ENCODE results near the gene MYG1. TPM values are rescaled to one million over a fixed set of nuclear protein-coding genes. Genes with fewer than 3 reads are reported as not detected.

Gene MYG1
- total and polyA plus RNA-seq, 2 of the 13 experiments (the other 11 are each of a cell fraction or from before 2014, with no cell fraction given): 38.6 to 58.0 TPM

DNA sequence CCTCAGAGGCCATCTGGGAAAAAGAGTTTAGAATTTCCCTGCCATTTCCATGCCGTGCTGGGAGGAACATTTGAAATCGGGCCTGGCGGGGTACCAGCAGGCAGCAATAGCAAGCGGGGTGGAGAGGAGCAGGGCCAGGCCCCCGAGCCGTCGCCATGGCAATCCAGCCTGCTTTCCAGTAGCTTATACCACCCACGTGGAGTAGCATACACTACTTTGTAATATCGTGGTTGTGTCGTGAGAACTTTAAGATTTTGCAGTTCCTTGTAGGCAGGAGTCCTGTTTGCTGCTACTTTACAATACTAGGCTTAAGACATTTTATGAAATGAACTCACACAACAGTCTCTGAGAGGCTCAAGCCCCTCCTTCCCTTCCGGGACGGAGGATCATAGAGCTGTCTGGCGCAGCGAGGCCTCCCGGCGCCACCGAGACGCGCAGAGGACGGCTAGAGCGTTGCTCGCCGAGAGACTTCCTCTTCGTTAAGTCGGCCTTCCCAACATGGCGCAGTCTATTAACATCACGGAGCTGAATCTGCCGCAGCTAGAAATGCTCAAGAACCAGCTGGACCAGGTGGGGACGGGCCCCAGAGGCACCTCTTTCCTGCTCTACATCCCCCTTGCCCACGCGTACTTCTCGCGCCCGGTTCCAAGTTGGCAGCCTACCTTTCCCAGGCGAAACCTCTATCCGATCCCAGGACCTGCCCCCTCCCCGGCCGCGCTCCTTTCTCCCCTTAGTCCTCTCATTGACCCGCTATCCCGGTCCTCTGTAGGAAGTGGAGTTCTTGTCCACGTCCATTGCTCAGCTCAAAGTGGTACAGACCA is 4.2 kb upstream of the MYG1 start, which contains the start of gene PFDN5 (continued):
- TF ChIP-seq, protein P1, sequence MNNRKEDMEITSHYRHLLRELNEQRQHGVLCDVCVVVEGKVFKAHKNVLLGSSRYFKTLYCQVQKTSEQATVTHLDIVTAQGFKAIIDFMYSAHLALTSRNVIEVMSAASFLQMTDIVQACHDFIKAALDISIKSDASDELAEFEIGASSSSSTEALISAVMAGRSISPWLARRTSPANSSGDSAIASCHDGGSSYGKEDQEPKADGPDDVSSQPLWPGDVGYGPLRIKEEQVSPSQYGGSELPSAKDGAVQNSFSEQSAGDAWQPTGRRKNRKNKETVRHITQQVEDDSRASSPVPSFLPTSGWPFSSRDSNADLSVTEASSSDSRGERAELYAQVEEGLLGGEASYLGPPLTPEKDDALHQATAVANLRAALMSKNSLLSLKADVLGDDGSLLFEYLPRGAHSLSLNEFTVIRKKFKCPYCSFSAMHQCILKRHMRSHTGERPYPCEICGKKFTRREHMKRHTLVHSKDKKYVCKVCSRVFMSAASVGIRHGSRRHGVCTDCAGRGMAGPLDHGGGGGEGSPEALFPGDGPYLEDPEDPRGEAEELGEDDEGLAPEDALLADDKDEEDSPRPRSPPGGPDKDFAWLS (CRISPR knock-in tag; IDR thresholded peaks at IDR 0.05; ENCODE audit: borderline replicate concordance): no peak
- TF ChIP-seq, protein P2, sequence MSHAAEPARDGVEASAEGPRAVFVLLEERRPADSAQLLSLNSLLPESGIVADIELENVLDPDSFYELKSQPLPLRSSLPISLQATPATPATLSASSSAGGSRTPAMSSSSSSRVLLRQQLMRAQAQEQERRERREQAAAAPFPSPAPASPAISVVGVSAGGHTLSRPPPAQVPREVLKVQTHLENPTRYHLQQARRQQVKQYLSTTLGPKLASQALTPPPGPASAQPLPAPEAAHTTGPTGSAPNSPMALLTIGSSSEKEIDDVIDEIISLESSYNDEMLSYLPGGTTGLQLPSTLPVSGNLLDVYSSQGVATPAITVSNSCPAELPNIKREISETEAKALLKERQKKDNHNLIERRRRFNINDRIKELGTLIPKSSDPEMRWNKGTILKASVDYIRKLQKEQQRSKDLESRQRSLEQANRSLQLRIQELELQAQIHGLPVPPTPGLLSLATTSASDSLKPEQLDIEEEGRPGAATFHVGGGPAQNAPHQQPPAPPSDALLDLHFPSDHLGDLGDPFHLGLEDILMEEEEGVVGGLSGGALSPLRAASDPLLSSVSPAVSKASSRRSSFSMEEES (CRISPR knock-in tag; IDR thresholded peaks at IDR 0.05): peak; percentile 59; the same call in 1 of the 2 replicates
- TF ChIP-seq HDAC1 (CRISPR knock-in tag; IDR thresholded peaks at IDR 0.05): peak; percentile 91
- TF ChIP-seq, protein P3, sequence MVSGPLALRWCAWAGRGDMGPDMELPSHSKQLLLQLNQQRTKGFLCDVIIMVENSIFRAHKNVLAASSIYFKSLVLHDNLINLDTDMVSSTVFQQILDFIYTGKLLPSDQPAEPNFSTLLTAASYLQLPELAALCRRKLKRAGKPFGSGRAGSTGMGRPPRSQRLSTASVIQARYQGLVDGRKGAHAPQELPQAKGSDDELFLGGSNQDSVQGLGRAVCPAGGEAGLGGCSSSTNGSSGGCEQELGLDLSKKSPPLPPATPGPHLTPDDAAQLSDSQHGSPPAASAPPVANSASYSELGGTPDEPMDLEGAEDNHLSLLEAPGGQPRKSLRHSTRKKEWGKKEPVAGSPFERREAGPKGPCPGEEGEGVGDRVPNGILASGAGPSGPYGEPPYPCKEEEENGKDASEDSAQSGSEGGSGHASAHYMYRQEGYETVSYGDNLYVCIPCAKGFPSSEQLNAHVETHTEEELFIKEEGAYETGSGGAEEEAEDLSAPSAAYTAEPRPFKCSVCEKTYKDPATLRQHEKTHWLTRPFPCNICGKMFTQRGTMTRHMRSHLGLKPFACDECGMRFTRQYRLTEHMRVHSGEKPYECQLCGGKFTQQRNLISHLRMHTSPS (CRISPR knock-in tag; IDR thresholded peaks at IDR 0.05; ENCODE audit: low read depth): no peak
- TF ChIP-seq KLF9 (CRISPR knock-in tag; IDR thresholded peaks at IDR 0.05; ENCODE audit: low read depth): no peak
- TF ChIP-seq ONECUT2 (CRISPR knock-in tag; IDR thresholded peaks at IDR 0.05): no peak
- TF ChIP-seq HOXD1 (CRISPR knock-in tag; IDR thresholded peaks at IDR 0.05): no peak
- TF ChIP-seq, protein P4, sequence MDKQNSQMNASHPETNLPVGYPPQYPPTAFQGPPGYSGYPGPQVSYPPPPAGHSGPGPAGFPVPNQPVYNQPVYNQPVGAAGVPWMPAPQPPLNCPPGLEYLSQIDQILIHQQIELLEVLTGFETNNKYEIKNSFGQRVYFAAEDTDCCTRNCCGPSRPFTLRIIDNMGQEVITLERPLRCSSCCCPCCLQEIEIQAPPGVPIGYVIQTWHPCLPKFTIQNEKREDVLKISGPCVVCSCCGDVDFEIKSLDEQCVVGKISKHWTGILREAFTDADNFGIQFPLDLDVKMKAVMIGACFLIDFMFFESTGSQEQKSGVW (CRISPR knock-in tag; IDR thresholded peaks at IDR 0.05; ENCODE audit: borderline replicate concordance): no peak
- TF ChIP-seq, protein P5, sequence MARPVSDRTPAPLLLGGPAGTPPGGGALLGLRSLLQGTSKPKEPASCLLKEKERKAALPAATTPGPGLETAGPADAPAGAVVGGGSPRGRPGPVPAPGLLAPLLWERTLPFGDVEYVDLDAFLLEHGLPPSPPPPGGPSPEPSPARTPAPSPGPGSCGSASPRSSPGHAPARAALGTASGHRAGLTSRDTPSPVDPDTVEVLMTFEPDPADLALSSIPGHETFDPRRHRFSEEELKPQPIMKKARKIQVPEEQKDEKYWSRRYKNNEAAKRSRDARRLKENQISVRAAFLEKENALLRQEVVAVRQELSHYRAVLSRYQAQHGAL (CRISPR knock-in tag; IDR thresholded peaks at IDR 0.05; ENCODE audit: not compliant biosample characterization): no peak
- TF ChIP-seq, protein P6, sequence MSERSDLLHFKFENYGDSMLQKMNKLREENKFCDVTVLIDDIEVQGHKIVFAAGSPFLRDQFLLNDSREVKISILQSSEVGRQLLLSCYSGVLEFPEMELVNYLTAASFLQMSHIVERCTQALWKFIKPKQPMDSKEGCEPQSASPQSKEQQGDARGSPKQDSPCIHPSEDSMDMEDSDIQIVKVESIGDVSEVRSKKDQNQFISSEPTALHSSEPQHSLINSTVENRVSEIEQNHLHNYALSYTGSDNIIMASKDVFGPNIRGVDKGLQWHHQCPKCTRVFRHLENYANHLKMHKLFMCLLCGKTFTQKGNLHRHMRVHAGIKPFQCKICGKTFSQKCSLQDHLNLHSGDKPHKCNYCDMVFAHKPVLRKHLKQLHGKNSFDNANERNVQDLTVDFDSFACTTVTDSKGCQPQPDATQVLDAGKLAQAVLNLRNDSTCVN (CRISPR knock-in tag; IDR thresholded peaks at IDR 0.05; ENCODE audit: borderline replicate concordance): no peak
- TF ChIP-seq ZNF326 (CRISPR knock-in tag; IDR thresholded peaks at IDR 0.05; ENCODE audit: borderline replicate concordance): no peak
- no peak for TF ChIP-seq JDP2 (CRISPR knock-in tag; IDR thresholded peaks at IDR 0.05; ENCODE audit: borderline replicate concordance)
- TF ChIP-seq, protein P7, sequence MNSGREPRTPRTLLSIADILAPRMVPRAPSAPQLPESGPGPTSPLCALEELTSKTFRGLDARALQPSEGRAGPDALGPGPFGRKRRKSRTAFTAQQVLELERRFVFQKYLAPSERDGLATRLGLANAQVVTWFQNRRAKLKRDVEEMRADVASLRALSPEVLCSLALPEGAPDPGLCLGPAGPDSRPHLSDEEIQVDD (CRISPR knock-in tag; IDR thresholded peaks at IDR 0.05; ENCODE audit: borderline replicate concordance): 0 out of 2 replicates have a peak, but pooled peaks have one; percentile 19
- TF ChIP-seq ISL2 (CRISPR knock-in tag; IDR thresholded peaks at IDR 0.05): peak; percentile 59; the same call in 1 of the 2 replicates
- TF ChIP-seq IKZF4 (CRISPR knock-in tag; IDR thresholded peaks at IDR 0.05; ENCODE audit: borderline replicate concordance, low read depth, not compliant biosample characterization): no peak
- TF ChIP-seq, protein P8, sequence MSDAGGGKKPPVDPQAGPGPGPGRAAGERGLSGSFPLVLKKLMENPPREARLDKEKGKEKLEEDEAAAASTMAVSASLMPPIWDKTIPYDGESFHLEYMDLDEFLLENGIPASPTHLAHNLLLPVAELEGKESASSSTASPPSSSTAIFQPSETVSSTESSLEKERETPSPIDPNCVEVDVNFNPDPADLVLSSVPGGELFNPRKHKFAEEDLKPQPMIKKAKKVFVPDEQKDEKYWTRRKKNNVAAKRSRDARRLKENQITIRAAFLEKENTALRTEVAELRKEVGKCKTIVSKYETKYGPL (CRISPR knock-in tag; IDR thresholded peaks at IDR 0.05): no peak
- TF ChIP-seq TOE1 (CRISPR knock-in tag; IDR thresholded peaks at IDR 0.05): 0 out of 2 replicates have a peak, but pooled peaks have one; percentile 32

All from HepG2 (cell line).